M059J (cell line): ENCODE data around the gene PLCB1. TPM values are rescaled to one million over a fixed set of nuclear protein-coding genes. Genes with fewer than 3 reads are reported as not detected.
A peak's percentile ranks its signal among the peaks of the same experiment; 100 is the strongest.
"Not testable (repeated sequence)": the region's sequence is repeated elsewhere in the genome, so short reads cannot be mapped to it uniquely, and the experiment has no call there.

Experiments
- DNase-seq: peaks from one replicate; pipeline ENCODE4 v3.0.0-alpha.2; 2012; ENCODE audit warnings: low read depth
- total RNA-seq: library from RNA; depleted of rRNA; stranded (reverse); fragments of >200 nt; shearing (Covaris generic); gene quantifications from 2 replicates; pipeline ENCODE4 v1.2.3, GENCODE V29; 2014

The PLCB1 gene
- total RNA-seq, 1 experiment from 2014 or later: 0.94 TPM

- DNase-seq: no peak
These were observed 270.7 kb downstream of the PLCB1 start for GRCh38 chr20:8402798-8403197.

DNA sequence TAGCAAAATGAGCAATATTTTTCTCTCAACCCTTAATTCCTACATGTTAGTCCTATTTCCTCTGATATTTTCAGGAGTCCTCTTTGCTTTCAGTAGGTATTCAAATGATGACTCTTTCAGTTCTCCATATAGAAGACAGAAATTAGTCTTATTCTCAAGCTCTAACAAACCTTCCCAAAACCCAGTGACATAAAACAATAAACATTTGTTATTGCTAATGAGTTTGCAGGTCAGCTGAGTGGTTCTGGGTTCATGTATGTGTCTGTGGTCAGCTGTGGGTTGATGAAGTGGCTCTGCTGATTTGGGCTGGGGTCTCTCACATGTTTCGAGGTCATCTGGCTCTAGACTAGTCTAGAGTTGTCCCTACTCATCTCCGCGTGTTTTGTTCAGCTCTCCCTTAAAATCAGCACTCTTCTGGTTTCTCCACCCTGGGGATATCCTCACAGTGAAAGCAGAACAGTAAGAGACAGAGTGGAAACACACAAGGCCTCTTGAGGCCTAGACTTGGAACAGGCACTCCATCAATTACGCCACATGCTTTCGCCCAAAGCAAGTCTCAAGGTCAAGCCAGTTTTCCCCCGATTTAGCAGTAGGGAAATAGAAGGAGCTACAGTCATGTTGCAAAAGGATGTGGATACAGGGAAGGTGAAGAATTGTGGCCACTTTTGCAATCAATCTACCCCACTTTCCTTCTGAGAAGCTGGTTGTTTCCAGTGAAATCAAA lies 273.0 kb downstream of the PLCB1 start:
- no peak for DNase-seq

DNA sequence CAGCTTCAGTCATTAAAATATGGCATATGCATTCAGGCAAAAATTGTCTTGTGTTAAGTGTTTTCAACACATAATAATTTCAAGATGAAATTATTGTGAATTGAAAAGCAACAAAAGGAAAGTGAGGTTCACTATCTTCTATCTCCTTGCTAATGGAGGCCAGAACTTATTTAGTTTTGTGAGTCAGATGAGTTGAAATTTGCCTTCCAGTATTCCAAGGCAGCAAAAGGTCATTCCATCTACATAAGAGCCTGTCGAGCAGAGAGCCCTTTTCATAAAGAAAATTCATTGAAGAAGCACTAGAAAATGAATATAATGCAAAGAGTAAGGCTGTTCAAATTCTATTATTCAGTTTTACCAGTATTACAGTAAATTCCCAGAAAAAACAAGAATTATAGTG lies 274.3 kb downstream of the PLCB1 start:
- no peak for DNase-seq

GRCh38 chr20:8408587-8409307 lies 276.7 kb downstream of the PLCB1 start:
- no peak for DNase-seq

GRCh38 chr20:8413691-8414090 lies 281.6 kb downstream of the PLCB1 start:
- DNase-seq: no peak

GRCh38 chr20:8414586-8415274 lies 282.7 kb downstream of the PLCB1 start:
- DNase-seq: peak; percentile 41

- no peak for DNase-seq
These were observed 289.9 kb downstream of the PLCB1 start for GRCh38 chr20:8421981-8422380.

GRCh38 chr20:8423482-8423881 lies 291.4 kb downstream of the PLCB1 start:
- no peak for DNase-seq

- DNase-seq: peak; percentile 40
These were observed 291.9 kb downstream of the PLCB1 start for GRCh38 chr20:8424010-8424409.

GRCh38 chr20:8425016-8425415 lies 292.9 kb downstream of the PLCB1 start:
- DNase-seq: peak; percentile 19

GRCh38 chr20:8425802-8426201 lies 293.7 kb downstream of the PLCB1 start:
- no peak for DNase-seq

GRCh38 chr20:8427419-8428040 lies 295.5 kb downstream of the PLCB1 start:
- no peak for DNase-seq

GRCh38 chr20:8428988-8429387 lies 296.9 kb downstream of the PLCB1 start:
- no peak for DNase-seq

DNA sequence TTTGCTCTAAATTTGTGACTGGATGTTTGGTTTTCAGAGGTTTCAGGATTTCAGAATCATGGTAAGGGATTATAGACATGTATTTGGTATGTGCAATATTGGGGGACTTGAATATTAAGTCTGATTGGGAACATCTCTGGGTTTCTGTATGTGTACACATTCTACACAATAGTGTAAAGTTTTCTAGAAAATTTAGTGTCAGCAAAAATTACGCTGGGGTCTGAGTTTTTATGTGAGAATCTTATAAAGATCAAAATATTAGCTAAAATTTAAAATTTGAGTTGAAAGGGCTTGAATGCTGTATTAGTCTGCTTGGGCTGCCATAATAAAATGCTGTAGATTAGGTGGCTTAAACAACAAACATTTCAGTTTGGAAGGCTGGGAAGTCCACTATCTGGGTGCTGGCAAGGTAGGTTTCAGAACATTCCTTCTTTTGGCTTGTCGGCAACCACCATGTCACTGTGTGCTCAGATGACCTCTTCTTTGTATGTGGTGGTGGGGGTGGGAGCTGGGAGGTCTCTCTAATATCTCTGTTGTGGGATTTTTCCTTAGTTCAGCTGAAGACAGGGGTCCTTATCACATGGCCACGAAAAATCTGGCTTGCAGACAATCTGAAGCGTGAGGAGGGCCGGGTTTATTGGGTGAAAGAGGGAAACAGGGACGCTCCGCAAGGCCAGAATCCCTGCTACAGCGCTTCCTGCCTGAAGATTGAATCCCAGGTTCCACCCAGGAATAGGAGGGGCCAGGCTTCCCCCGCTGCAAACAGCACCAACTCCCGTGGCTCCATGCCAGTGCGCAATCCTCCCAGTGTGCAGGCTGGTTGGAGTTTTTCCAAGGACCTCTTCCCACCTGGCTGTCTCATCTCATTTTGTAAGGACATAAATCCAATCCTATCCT lies 299.7 kb downstream of the PLCB1 start:
- DNase-seq: peak; percentile 24

DNA sequence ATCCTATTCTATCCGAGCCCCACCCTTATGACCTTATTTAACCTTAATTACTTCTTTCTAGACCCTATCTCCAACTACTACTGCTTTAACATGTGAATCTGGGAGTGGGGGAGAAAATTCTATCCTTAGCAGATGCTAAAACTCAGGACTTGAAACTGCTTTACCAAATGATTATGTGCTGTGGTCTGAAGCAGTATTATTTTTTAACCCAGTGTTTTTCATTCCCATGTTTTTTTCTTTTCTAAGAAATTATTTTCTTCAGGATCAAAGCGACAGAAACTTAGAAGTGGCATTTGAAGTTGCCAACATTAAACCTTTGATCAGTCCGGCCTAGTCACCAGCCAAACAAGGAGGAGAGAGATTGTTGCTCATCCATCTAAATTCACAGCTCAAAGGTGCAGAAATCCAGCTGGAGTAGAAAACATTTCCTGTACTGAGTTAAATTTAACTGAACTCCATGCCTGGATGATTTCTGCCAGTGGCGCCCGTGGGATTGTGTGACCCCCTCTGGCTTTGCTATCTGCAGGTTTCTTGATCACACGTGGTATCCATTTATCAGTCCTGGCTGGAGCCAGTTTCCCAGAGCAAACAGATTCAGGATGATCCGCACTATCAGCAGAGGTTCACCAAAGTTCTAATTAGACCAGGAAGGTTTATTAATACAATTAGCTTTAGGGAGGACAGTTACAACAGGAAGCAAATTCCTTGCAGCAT lies 300.5 kb downstream of the PLCB1 start:
- DNase-seq: no peak

- no peak for DNase-seq
These were observed 301.2 kb downstream of the PLCB1 start for GRCh38 chr20:8433291-8433690.

DNA sequence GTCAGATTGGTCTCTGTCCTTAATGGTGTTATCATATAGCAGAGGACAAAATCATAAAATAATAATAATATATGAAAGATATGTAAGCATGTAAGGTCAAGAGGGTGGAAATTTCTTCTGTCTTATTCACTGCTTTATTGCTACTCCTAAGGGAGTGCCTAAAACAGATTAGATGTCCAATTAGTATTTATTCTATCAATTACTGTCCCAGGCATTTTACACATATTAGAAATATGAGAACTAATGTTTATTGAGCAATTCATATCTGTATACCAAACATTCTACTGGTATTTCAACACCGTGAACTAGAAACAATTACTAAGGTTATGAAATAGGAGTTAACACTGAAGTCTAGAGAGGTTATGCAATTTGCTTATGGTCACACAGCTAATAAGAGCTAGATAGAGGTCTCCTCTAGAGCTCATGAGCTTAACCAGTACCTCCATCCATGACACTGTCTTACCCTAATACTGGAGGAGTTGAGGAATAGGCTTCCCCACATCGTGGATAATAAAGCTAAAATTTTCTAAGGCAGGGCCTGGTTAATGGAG lies 302.3 kb downstream of the PLCB1 start:
- no peak for DNase-seq

- no peak for DNase-seq
These were observed 303.4 kb downstream of the PLCB1 start for GRCh38 chr20:8435285-8436035.

DNA sequence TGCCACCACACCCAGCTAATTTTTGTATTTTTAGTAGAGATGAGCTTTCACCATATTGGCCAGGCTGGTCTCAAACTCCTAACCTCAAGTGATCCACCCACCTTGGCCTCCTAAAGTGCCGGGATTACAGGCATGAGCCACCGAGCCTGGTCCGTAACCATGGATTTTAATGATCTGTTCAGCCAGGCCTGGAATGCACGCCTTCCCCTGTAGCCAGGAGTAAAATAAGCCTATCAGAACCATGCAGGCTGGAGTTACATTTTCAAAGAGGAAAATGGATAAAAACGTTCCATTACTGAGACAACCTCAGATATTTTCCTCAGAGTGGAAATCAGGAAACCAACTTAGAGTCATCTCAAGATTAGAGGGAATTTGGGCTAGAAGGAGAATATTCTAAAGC lies 304.9 kb downstream of the PLCB1 start:
- DNase-seq: not testable (repeated sequence)

- DNase-seq: no peak
These were observed 306.7 kb downstream of the PLCB1 start for GRCh38 chr20:8438748-8439147.
